Subcutaneous abdominal adipose tissue (tissue), 5 donors: ENCODE data around the gene TESMIN.

Experiments
- H3K27ac ChIP-seq: one replicate; pipeline ENCODE4 v1.7.0; 2013; ENCODE audit warnings: low read depth, mild to moderate bottlenecking, inconsistent platforms, low read length, moderate library complexity
- H3K27me3 ChIP-seq, 5 donors: one replicate each; pipeline ENCODE4 v1.7.0; 2013; ENCODE audit warnings: low read length in 5 of 5, inconsistent platforms in 1 of 5; ENCODE audit not compliant: control insufficient read depth in 5 of 5, insufficient read depth in 4 of 5
- H3K36me3 ChIP-seq, 5 donors: one replicate each; pipeline ENCODE4 v1.7.0; 2013; ENCODE audit warnings: low read length in 5 of 5; ENCODE audit not compliant: control insufficient read depth in 5 of 5, insufficient read depth in 5 of 5
- H3K4me1 ChIP-seq, 5 donors: one replicate each; pipeline ENCODE4 v1.7.0; 2013; ENCODE audit warnings: low read length in 5 of 5, mild to moderate bottlenecking in 3 of 5, moderate library complexity in 1 of 5; ENCODE audit not compliant: control insufficient read depth in 5 of 5, insufficient read depth in 5 of 5
- H3K4me3 ChIP-seq, 5 donors: one replicate each; pipeline ENCODE4 v1.7.0; 2013; ENCODE audit warnings: low read length in 5 of 5, low read depth in 1 of 5
- H3K9ac ChIP-seq, 5 donors: one replicate each; pipeline ENCODE4 v1.7.0; 2013; ENCODE audit warnings: low read length in 5 of 5, mild to moderate bottlenecking in 4 of 5, moderate library complexity in 3 of 5
- H3K9me3 ChIP-seq, 5 donors: one replicate each; pipeline ENCODE4 v1.7.0; 2013; ENCODE audit warnings: low read length in 5 of 5; ENCODE audit not compliant: control insufficient read depth in 5 of 5
- donor health status: healthy.
- donor health status: healthy.
- donor health status: healthy.
- donor health status: healthy.
- donor health status: healthy.

The TESMIN gene

DNA sequence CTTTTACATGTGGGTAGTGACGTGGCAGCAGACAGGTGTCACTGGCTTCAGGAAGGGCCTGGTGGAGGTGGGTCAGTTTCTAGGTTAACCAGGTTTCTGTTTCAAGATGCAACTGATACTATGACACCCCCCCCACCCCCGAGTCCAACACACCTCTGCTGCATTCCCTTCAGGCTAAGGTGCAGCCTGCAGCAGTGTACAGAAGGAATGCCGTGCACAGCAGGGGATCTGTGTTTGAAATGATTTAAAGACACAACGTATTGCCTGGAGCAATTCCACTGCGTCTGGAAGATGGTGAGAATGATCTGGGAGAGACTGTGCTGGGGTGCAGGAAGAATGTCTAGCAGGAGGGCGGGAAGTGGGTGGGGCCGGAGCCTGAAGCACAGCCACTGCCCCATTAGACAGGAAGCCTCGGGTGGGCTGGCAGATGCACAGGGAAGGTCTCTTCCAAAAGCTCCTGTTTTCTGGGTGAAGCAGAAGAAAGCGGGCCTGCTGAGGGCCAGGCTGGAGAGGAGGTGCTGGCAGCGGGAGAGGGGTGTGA, 11.9 kb upstream of the TESMIN start:
- no peaks in the 10 kb centered on the region for H3K4me1 ChIP-seq
- H3K9ac ChIP-seq: no peak overlapping the region
- no peaks in the 10 kb centered on the region for H3K9me3 ChIP-seq
- no peak overlapping the region for H3K4me3 ChIP-seq
- no peak overlapping the region for H3K27ac ChIP-seq
- peaks cover 0 to 84% (median 52%) of the 10 kb centered on the region in 5 donors for H3K36me3 ChIP-seq
- no peaks in the 10 kb centered on the region for H3K27me3 ChIP-seq

DNA sequence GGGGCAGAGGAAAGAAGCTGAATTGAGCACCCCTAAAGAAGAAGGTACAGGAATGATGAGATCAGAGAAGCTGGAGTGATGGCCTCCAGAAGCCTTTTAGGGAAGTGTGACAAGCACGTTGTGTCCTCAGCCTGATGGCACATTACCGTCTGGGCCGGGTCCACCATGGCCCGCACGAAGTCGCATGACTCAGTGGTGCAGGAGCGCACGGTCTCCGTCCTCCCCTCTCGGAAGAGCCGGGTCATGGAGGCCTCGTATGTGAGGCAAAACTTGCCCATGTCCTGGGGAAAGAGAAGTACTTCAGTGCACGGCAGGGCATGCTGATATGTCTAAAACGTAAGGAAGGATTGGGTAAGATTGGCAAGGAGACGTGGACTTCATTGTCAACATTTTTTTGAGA, 11.2 kb upstream of the TESMIN start:
- Histone ChIP-seq H3K36me3 (peaks cover 0 to 91% (median 57%) of the 10 kb centered on the region in 5 donors), H3K4me1 (no peaks in the 10 kb centered on the region), H3K9me3 (no peaks in the 10 kb centered on the region), H3K4me3 (no peak overlapping the region), H3K9ac (no peak overlapping the region), H3K27me3 (no peaks in the 10 kb centered on the region), H3K27ac (no peak overlapping the region)

- no peak overlapping the region for H3K27ac ChIP-seq
- no peaks in the 10 kb centered on the region for H3K9me3 ChIP-seq
- H3K36me3 ChIP-seq: peaks cover 0 to 91% (median 61%) of the 10 kb centered on the region in 5 donors
- no peaks in the 10 kb centered on the region for H3K27me3 ChIP-seq
- H3K4me3 ChIP-seq: no peak overlapping the region
- no peak overlapping the region for H3K9ac ChIP-seq
- H3K4me1 ChIP-seq: no peaks in the 10 kb centered on the region
These were observed 10.5 kb upstream of the TESMIN start for GRCh38 chr11:68761801-68762200.

DNA sequence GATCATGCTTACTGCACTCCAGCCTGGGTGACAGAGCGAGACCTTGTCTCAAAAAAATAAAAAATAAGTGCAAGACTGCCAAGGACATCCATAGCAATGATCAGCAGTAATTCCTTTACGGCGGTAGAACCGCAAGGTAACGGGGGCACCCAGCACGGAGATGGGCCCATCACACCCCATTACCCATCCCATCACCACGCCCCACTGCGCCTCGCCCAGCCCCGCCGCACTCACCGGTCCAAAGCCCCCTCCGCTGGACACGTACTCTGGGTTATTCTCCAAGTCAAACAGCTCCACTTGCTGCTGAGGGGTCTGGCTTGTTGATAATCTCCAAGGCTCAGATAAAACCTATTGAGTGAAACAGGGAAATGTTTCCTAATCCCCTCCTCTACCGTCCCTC, 8.7 kb upstream of the TESMIN start:
- no peaks in the 10 kb centered on the region for H3K27me3 ChIP-seq
- no peaks in the 10 kb centered on the region for H3K4me1 ChIP-seq
- peaks cover 0 to 88% (median 69%) of the 10 kb centered on the region in 5 donors for H3K36me3 ChIP-seq
- H3K9ac ChIP-seq: no peak overlapping the region
- no peak overlapping the region for H3K4me3 ChIP-seq
- no peak overlapping the region for H3K27ac ChIP-seq
- no peaks in the 10 kb centered on the region for H3K9me3 ChIP-seq

DNA sequence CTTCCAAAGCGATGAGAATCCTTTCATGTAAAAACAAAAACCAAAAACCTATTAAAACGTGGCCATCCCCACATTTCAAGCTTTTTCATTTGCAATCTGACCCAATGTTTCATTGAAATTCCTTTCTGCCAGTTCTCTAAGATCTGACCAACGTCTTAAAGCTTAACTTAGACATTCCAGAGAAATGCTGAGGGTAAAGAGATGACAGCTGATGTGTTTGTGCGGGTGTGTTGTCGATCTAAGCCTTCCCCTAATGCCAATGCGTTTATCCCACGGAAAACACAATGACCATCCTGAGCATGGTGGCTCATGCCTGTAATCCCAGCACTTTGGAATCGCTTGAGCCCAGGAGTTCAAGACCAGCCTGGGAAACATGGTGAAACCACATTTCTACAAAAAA, 6.4 kb upstream of the TESMIN start:
- Histone ChIP-seq H3K4me1 (no peaks in the 10 kb centered on the region), H3K4me3 (no peak overlapping the region), H3K9me3 (no peaks in the 10 kb centered on the region), H3K36me3 (peaks cover 0 to 71% (median 58%) of the 10 kb centered on the region in 5 donors), H3K27me3 (no peaks in the 10 kb centered on the region), H3K27ac (no peak overlapping the region), H3K9ac (no peak overlapping the region)

DNA sequence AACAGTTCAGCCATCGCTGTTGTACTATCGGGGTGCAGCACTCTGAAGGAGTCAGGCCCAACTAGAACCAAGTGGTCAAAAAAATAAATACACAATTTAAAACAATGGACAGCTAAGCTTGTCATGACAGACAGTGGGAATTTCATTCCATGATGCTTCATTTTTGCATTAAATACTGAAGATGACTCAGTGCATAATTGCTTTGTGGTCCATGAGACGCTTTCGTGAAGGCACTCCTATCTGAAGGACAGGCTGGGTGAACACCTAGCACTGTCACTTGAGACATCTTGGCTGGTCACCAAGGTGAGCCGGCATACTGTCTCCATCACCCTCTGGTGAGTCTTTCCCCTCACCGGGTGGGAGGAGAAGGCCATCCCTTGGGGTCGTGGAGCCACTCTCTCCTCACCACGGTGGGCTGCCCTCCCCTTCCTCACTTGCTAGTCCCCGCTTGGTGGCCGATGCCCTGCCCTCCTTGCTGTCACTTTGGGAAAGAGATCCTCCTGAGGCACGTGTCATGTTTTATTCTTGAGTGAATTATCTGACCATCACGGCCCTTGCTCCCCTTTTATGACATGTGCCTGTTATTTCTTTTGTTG, 4.9 kb upstream of the TESMIN start:
- Histone ChIP-seq H3K9me3 (no peaks in the 10 kb centered on the region), H3K9ac (no peak overlapping the region), H3K27ac (no peak overlapping the region), H3K4me1 (peaks cover 0 to 3% (median 0%) of the 10 kb centered on the region in 5 donors), H3K36me3 (peaks cover 0 to 57% (median 44%) of the 10 kb centered on the region in 5 donors), H3K27me3 (no peaks in the 10 kb centered on the region), H3K4me3 (no peak overlapping the region)

DNA sequence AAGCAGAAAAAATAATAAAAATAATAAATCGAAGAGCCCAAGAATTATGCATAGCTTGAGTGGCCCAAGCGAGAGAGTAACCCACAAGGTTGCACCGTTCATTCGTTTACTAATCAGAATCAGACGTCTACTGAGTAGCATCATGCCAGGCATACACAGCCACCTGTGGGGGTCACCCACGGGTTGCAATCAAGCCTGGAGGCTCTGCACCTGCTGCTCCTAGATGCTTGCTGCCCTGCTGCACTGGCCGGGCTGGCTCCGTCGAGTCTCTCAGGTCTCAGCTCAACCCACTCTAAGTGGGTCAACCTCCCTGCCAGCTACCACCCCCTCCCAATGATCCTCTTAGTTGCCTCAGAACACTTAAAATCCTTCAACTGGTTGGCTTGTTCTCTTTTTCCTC, 2.0 kb upstream of the TESMIN start:
- Histone ChIP-seq H3K9ac (no peak overlapping the region), H3K4me3 (no peak overlapping the region), H3K36me3 (peaks cover 0 to 32% (median 24%) of the 10 kb centered on the region in 5 donors), H3K4me1 (peaks cover 4 to 21% (median 16%) of the 10 kb centered on the region in 5 donors), H3K27me3 (no peaks in the 10 kb centered on the region), H3K27ac (no peak overlapping the region), H3K9me3 (no peaks in the 10 kb centered on the region)

DNA sequence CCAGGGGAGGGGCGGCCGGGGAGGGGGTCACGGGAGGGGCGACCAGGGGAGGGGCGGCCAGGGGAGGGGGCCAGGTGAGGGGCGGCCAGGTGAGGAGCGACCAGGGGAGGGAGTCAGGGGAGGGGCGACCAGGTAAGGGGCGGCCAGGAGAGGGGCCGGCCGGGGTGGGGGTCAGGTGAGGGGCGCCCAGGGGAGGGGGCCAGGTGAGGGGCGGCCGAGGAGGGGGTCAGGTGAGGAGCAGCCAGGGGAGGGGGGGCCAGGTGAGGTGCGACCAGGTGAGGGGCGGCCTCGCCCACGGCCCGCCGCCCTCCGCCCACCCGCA, 355 bp downstream of the TESMIN start:
- H3K9ac ChIP-seq: no peak overlapping the region
- H3K27me3 ChIP-seq: no peaks in the 10 kb centered on the region
- H3K36me3 ChIP-seq: peaks cover 0 to 9% (median 4%) of the 10 kb centered on the region in 5 donors
- peaks cover 4 to 21% (median 16%) of the 10 kb centered on the region in 5 donors for H3K4me1 ChIP-seq
- no peak overlapping the region for H3K27ac ChIP-seq
- H3K4me3 ChIP-seq: peak overlapping the region in 1 of 5 donors; percentile 44
- no peaks in the 10 kb centered on the region for H3K9me3 ChIP-seq

GRCh38 chr11:68750195-68751003, 921 bp downstream of the TESMIN start:
- peak overlapping the region in 4 of 5 donors; percentile 26 to 40 (median 33) for H3K4me3 ChIP-seq
- peak overlapping the region; percentile 23 for H3K27ac ChIP-seq

More at GRCh38 chr11:68750195-68751003, 921 bp downstream of the TESMIN start:
- Histone ChIP-seq H3K27me3 (no peaks in the 10 kb centered on the region), H3K9me3 (no peaks in the 10 kb centered on the region), H3K36me3 (peaks cover 0 to 8% (median 3%) of the 10 kb centered on the region in 5 donors), H3K4me1 (peaks cover 4 to 21% (median 16%) of the 10 kb centered on the region in 5 donors), H3K9ac (peak overlapping the region in 1 of 5 donors; percentile 34)
